Upper lobe of right lung (tissue), 1 donor: ENCODE data around the gene PTPRT. TPM values are rescaled to one million over a fixed set of nuclear protein-coding genes. Genes with fewer than 3 reads are reported as not detected.

ENCODE experiments used
- ATAC-seq: fragments of 200-7000 bp; cut with Tn5 transposase; one replicate; pipeline ENCODE4 v1.9.1; 2020; ENCODE audit warnings: mild to moderate bottlenecking, moderate library complexity
- DNase-seq: peaks from one replicate; pipeline ENCODE4 v3.0.0-alpha.2; 2020
- H3K27ac ChIP-seq: fragments of 200-600 bp; one replicate; pipeline ENCODE4 v1.8.0; 2022
- H3K27me3 ChIP-seq: fragments of 200-600 bp; one replicate; pipeline ENCODE4 v1.8.0; 2022; ENCODE audit warnings: mild to moderate bottlenecking
- H3K36me3 ChIP-seq: fragments of 200-600 bp; one replicate; pipeline ENCODE4 v1.8.0; 2022
- H3K4me1 ChIP-seq: fragments of 200-600 bp; one replicate; pipeline ENCODE4 v1.8.0; 2022
- H3K4me3 ChIP-seq: fragments of 200-600 bp; one replicate; pipeline ENCODE4 v1.8.0; 2022; ENCODE audit warnings: mild to moderate bottlenecking
- H3K9me3 ChIP-seq: fragments of 200-600 bp; one replicate; pipeline ENCODE4 v1.8.0; 2022
- intact Hi-C: fragments of 100-400 bp; cut with DNase I; formaldehyde crosslinking; loops from one replicate; pipeline ENCODE4 v1.11.0; 2022
- total RNA-seq: library from RNA; stranded (reverse); fragmentation: NEBNext Ultra II Directional; extraction: Animal tissue kit (Norgen Biotek cat#: 25700); gene quantifications from one replicate; pipeline ENCODE4 v1.2.1, GENCODE V29; 2021
- TF ChIP-seq, protein P1 (sequence below): fragments of 200-600 bp; IDR thresholded peaks from one replicate; pipeline ENCODE4 v1.8.0; 2022; ENCODE audit warnings: antibody characterized with exemption
- donor health status: DM: no; HTN: yes; CAD: no; lungs with severe emphysema.

PTPRT gene
- total RNA-seq, 1 donor from 2014 or later = 0.46 TPM

DNA sequence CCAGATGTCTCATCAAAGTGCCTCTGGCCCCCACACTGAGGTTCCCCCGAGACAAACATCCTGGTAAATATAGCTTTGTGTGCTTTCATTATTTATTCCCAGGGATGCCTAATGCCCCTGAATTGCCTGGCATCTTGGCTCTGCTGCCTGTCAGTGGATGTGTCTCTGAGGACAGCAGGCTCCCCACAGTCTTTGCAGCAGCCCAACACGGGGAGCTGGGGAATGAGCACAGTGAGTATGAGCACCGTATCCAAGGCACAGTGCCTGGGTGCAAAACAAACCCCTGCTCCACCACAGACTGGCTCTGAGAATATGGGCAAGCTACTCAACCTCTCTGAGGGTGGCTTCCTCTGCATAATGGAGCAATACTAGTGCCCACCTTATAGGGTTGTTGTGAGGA, 165.9 kb downstream of the PTPRT start:
- intact Hi-C loops = no loop called here
- Histone ChIP-seq H3K36me3 (no peaks in the 10 kb centered on the region), H3K4me3 (no peak overlapping the region), H3K9me3 (no peaks in the 10 kb centered on the region), H3K27me3 (no peaks in the 10 kb centered on the region), H3K4me1 (no peaks in the 10 kb centered on the region), H3K27ac (no peak overlapping the region)
- TF ChIP-seq, protein P1, sequence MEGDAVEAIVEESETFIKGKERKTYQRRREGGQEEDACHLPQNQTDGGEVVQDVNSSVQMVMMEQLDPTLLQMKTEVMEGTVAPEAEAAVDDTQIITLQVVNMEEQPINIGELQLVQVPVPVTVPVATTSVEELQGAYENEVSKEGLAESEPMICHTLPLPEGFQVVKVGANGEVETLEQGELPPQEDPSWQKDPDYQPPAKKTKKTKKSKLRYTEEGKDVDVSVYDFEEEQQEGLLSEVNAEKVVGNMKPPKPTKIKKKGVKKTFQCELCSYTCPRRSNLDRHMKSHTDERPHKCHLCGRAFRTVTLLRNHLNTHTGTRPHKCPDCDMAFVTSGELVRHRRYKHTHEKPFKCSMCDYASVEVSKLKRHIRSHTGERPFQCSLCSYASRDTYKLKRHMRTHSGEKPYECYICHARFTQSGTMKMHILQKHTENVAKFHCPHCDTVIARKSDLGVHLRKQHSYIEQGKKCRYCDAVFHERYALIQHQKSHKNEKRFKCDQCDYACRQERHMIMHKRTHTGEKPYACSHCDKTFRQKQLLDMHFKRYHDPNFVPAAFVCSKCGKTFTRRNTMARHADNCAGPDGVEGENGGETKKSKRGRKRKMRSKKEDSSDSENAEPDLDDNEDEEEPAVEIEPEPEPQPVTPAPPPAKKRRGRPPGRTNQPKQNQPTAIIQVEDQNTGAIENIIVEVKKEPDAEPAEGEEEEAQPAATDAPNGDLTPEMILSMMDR = no peak
- ATAC-seq (no peak), DNase-seq (no peak)

GRCh38 chr20:43022568-43022967, 167.1 kb downstream of the PTPRT start:
- DNase-seq (no peak), ATAC-seq (no peak)
- no peaks in the 10 kb centered on the region for H3K9me3 ChIP-seq
- H3K4me1 ChIP-seq = no peaks in the 10 kb centered on the region
- intact Hi-C loops = no loop called here
- no peak overlapping the region for H3K27ac ChIP-seq
- no peaks in the 10 kb centered on the region for H3K27me3 ChIP-seq
- TF ChIP-seq, protein P1 = no peak
- no peak overlapping the region for H3K4me3 ChIP-seq
- no peaks in the 10 kb centered on the region for H3K36me3 ChIP-seq

DNA sequence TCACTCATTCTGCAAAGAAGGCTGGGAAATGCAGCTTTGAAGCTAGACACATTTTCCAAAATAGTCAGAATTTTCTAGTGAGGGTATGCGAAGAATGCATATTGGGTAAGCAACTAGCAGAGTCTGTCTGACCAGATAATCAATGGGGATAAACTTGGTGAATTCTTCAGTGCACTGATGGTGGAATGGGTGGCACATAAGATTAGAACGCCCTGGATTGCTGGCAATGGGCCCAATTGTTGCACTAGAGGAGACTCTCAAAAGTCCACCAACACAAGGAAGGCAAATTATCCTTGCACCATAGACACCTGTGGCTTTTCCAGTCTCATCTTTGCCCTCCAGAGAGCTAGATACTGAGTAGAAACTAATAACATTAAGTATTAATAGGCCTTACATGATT, 167.6 kb downstream of the PTPRT start:
- DNase-seq (no peak), ATAC-seq (no peak)
- TF ChIP-seq, protein P1 = no peak
- intact Hi-C loops = no loop called here
- Histone ChIP-seq H3K4me3 (no peak overlapping the region), H3K27me3 (no peaks in the 10 kb centered on the region), H3K36me3 (no peaks in the 10 kb centered on the region), H3K4me1 (no peaks in the 10 kb centered on the region), H3K9me3 (no peaks in the 10 kb centered on the region), H3K27ac (no peak overlapping the region)

DNA sequence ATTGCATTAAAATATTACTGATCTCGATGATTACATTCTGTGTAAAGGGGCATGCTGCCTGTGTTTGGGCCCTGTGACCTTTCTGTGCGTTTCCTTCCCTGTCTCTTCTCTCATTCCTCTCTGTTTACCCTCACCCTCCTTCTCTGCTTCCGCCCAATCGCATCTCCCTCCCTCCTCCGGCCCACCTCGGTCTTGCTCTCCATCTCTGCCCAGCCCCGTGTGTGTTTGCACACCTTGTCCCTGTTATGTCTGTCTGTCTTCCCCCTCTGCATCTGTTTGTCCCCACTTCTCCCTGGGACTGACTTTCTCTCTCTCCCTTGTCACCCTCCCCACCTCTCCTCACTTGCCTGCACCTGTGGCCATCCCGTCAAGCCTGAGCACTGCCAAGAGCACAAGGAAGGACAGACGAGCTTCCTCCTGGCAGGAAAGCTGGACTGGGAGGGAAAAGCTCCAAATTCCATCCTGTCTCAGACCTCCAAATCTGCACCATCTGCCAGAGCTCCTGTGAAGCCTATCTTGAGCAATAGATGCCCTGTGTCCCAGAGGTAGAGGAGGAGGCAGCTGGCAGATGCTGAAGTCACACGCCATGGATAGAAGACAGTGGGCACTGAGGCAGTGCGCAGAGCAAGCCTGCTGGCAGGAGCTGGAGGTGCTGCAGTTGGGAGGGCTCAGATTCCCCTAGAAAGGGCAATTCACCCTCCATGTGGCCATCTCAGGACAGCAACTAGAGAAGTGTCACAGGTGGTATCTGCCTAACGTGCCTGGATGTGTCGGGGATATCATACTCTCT, 172.3 kb downstream of the PTPRT start:
- H3K36me3 ChIP-seq = no peaks in the 10 kb centered on the region
- no peaks in the 10 kb centered on the region for H3K27me3 ChIP-seq
- ATAC-seq (no peak), DNase-seq (no peak)
- no peak overlapping the region for H3K27ac ChIP-seq
- intact Hi-C loops = no loop called here
- TF ChIP-seq, protein P1 = no peak
- H3K4me3 ChIP-seq = no peak overlapping the region
- no peaks in the 10 kb centered on the region for H3K9me3 ChIP-seq
- H3K4me1 ChIP-seq = no peaks in the 10 kb centered on the region

GRCh38 chr20:43016257-43016656, 173.4 kb downstream of the PTPRT start:
- TF ChIP-seq, protein P1 = no peak
- no peaks in the 10 kb centered on the region for H3K9me3 ChIP-seq
- no peaks in the 10 kb centered on the region for H3K27me3 ChIP-seq
- H3K27ac ChIP-seq = no peak overlapping the region
- H3K4me1 ChIP-seq = no peaks in the 10 kb centered on the region
- intact Hi-C loops = no loop called here
- no peak for DNase-seq
- no peaks in the 10 kb centered on the region for H3K36me3 ChIP-seq
- no peak overlapping the region for H3K4me3 ChIP-seq
- ATAC-seq = no peak
